ENCODE results near the gene SLC25A13. TPM values are rescaled to one million over a fixed set of nuclear protein-coding genes. Genes with fewer than 3 reads are reported as not detected.

SLC25A13 gene
- total RNA-seq, 1 experiment from 2014 or later: 77.2 TPM

GRCh38 chr7:96093435-96093834 lies 228.5 kb downstream of the SLC25A13 start (continued):
- no peak for TF ChIP-seq AFF4 (CRISPR knock-in tag; IDR thresholded peaks at IDR 0.05; ENCODE audit: borderline replicate concordance)
- TF ChIP-seq CREM (CRISPR knock-in tag; IDR thresholded peaks at IDR 0.05): no peak
- no peak for TF ChIP-seq ZNF219 (CRISPR knock-in tag; IDR thresholded peaks at IDR 0.05; ENCODE audit: borderline replicate concordance)
- TF ChIP-seq GABPB1 (CRISPR knock-in tag; IDR thresholded peaks at IDR 0.05): no peak
- no peak for TF ChIP-seq NR2C2 (CRISPR knock-in tag; IDR thresholded peaks at IDR 0.05)
- TF ChIP-seq, protein P1, sequence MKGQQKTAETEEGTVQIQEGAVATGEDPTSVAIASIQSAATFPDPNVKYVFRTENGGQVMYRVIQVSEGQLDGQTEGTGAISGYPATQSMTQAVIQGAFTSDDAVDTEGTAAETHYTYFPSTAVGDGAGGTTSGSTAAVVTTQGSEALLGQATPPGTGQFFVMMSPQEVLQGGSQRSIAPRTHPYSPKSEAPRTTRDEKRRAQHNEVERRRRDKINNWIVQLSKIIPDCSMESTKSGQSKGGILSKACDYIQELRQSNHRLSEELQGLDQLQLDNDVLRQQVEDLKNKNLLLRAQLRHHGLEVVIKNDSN (CRISPR knock-in tag; IDR thresholded peaks at IDR 0.05): no peak

DNA sequence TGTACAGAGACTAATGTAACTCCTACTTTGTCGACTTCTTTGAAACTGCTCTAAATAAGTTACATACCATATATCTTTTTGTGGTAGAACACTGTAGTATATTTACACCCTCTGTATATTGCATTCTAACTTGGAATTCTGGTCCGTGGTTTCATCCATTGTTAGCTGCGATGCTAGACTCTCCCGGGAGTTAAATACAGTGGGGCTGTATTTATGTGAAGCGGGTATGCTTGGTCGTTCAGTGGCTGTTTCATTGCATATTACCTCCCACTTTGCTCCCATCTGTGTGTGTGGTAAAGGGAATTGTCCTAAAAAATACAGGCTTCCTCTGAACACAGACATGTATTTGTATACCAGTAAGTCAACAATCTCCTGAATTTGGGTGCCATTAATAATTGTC lies 231.1 kb downstream of the SLC25A13 start:
- Mint-ChIP-seq H3K27ac (no peak overlapping the region), H3K36me3 (no peaks in the 10 kb centered on the region), H3K4me3 (no peak overlapping the region), H3K9me3 (no peaks in the 10 kb centered on the region), H3K4me1 (no peaks in the 10 kb centered on the region), H3K27me3 (ENCODE audit: low read depth) (no peaks in the 10 kb centered on the region; the same call in 1 of the 2 replicates)
- ATAC-seq: no peak
- POLR2A ChIA-PET: no interaction called here
- no peak for TF ChIP-seq NFATC4 (CRISPR knock-in tag; IDR thresholded peaks at IDR 0.05)
- TF ChIP-seq, protein P2, sequence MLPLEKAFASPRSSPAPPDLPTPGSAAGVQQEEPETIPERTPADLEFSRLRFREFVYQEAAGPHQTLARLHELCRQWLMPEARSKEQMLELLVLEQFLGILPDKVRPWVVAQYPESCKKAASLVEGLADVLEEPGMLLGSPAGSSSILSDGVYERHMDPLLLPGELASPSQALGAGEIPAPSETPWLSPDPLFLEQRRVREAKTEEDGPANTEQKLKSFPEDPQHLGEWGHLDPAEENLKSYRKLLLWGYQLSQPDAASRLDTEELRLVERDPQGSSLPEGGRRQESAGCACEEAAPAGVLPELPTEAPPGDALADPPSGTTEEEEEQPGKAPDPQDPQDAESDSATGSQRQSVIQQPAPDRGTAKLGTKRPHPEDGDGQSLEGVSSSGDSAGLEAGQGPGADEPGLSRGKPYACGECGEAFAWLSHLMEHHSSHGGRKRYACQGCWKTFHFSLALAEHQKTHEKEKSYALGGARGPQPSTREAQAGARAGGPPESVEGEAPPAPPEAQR (CRISPR knock-in tag; IDR thresholded peaks at IDR 0.05): no peak
- TF ChIP-seq, protein P3, sequence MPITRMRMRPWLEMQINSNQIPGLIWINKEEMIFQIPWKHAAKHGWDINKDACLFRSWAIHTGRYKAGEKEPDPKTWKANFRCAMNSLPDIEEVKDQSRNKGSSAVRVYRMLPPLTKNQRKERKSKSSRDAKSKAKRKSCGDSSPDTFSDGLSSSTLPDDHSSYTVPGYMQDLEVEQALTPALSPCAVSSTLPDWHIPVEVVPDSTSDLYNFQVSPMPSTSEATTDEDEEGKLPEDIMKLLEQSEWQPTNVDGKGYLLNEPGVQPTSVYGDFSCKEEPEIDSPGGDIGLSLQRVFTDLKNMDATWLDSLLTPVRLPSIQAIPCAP (CRISPR knock-in tag; IDR thresholded peaks at IDR 0.05): no peak
- no peak for TF ChIP-seq FOXK1 (CRISPR knock-in tag; IDR thresholded peaks at IDR 0.05)
- TF ChIP-seq ESRRA (CRISPR knock-in tag; IDR thresholded peaks at IDR 0.05; ENCODE audit: borderline replicate concordance): no peak
- TF ChIP-seq PRRX2 (CRISPR knock-in tag; IDR thresholded peaks at IDR 0.05): no peak
- no peak for TF ChIP-seq HMGXB4 (CRISPR knock-in tag; IDR thresholded peaks at IDR 0.05)
- no peak for TF ChIP-seq FOXP1 (CRISPR knock-in tag; IDR thresholded peaks at IDR 0.05; ENCODE audit: borderline replicate concordance)
- no peak for TF ChIP-seq NR2C2 (CRISPR knock-in tag; IDR thresholded peaks at IDR 0.05)
- TF ChIP-seq ZNF416 (CRISPR knock-in tag; IDR thresholded peaks at IDR 0.05): no peak
- TF ChIP-seq, protein P4, sequence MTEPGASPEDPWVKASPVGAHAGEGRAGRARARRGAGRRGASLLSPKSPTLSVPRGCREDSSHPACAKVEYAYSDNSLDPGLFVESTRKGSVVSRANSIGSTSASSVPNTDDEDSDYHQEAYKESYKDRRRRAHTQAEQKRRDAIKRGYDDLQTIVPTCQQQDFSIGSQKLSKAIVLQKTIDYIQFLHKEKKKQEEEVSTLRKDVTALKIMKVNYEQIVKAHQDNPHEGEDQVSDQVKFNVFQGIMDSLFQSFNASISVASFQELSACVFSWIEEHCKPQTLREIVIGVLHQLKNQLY (CRISPR knock-in tag; IDR thresholded peaks at IDR 0.05): no peak
- TF ChIP-seq GTF2I (CRISPR knock-in tag; conservative IDR thresholded peaks at IDR 0.05): no peak
- no peak for DNase-seq (ENCODE audit: low spot score)
- CTCF ChIA-PET: no interaction called here
